Pancreas (tissue), 10 donors: ENCODE data around the gene ATP1A1. TPM values are rescaled to one million over a fixed set of nuclear protein-coding genes. Genes with fewer than 3 reads are reported as not detected.

Source experiments
- ATAC-seq, 4 donors: fragments of 200-7000 bp; cut with Tn5 transposase; one replicate each; pipeline versions ENCODE4 v1.8.0 to v1.9.1; 2020; ENCODE audit warnings: mild to moderate bottlenecking in 4 of 4, moderate library complexity in 4 of 4
- DNase-seq, 6 donors: peaks; one replicate each; pipeline ENCODE4 v3.0.0-alpha.2; 2020
- FAIRE-seq: peaks from 2 replicates; lab custom pipeline; 2012; peaks lifted over from hg19 to GRCh38; lab: Jason Lieb, UNC
- H3K27ac ChIP-seq, 4 donors: fragments of 200-600 bp; sonication (generic); 1 replicate in 3 of 4; 2 replicates in 1 of 4; pipeline versions ENCODE4 v1.5.0 to v1.8.0; 2020
- H3K27me3 ChIP-seq, 4 donors: fragments of 200-600 bp; one replicate each; pipeline ENCODE4 v1.8.0; 2021
- H3K36me3 ChIP-seq, 3 donors: fragments of 200-600 bp; sonication (generic) in 1 of 3; one replicate each; pipeline versions ENCODE4 v1.5.0 to v1.8.0; 2020 to 2021
- H3K4me1 ChIP-seq, 3 donors: fragments of 200-600 bp; one replicate each; pipeline ENCODE4 v1.8.0; 2021
- H3K4me3 ChIP-seq, 4 donors: fragments of 200-600 bp; sonication (generic) in 2 of 4; one replicate each; pipeline versions ENCODE4 v1.5.0 to v1.8.0; 2020 to 2021
- H3K9me3 ChIP-seq, 4 donors: fragments of 200-600 bp; one replicate each; pipeline ENCODE4 v1.8.0; 2021
- CTCF ChIP-seq, 4 donors: fragments of 200-600 bp; sonication (generic) in 3 of 4; IDR thresholded peaks; one replicate each; pipeline versions ENCODE4 v1.5.0 to v1.8.0; 2021; ENCODE audit warnings: antibody characterized with exemption in 4 of 4
- WGBS, 2 donors: extraction: QIAGEN DNeasy Blood & Tissue Kit; methylation state at CpG; one replicate each; pipeline ENCODE4 v1.1.7; 2013; 5-methylcytosine and 5-hydroxymethylcytosine counted together
- intact Hi-C, 3 donors: fragments of 100-400 bp; cut with DNase I; formaldehyde crosslinking; loops; one replicate each; pipeline versions ENCODE4 v1.11.1 to v1.14.2; 2022
- polyA plus RNA-seq, 2 donors: library from polyadenylated mRNA; stranded (reverse); fragments of 200-250 nt; gene quantifications; one replicate each; pipeline ENCODE4 v1.2.3, GENCODE V29; 2013
- total RNA-seq, 6 donors: library from RNA; stranded (reverse); fragmentation: NEBNext Ultra II Directional in 4 of 6; extraction: Animal tissue kit (Norgen Biotek cat#: 25700) in 4 of 6; gene quantifications; one replicate each; pipeline versions ENCODE4 v1.2.1 to v1.2.4, GENCODE V29; 2021 to 2023
- donor health status: healthy with polysubstance abuse.
- donor health status: DM: no; HTN: no; CAD: no; lungs with moderate emphysema.
- donor health status: DM: no; HTN: no; CAD: no.
- donor health status: control.
- donor health status: control.
- donor health status: Bipolar disorder and iron deficiency.
- donor health status: DM: yes; HTN: yes; CAD: no.
- donor health status: DM: no; HTN: no; CAD: no.
- donor health status: DM: no; HTN: no; CAD: no.
- donor health status: DM: yes; HTN: yes; CAD: no.

Gene ATP1A1
- total and polyA plus RNA-seq, 8 donors: 226 to 735 (median 490) TPM

GRCh38 chr1:116412480-116412798, 39.4 kb downstream of the ATP1A1 start:
- ATAC-seq (no peak), FAIRE-seq (no peak)

GRCh38 chr1:116412898-116413297, 39.9 kb downstream of the ATP1A1 start:
- peaks cover 6 to 24% (median 21%) of the 10 kb centered on the region in 3 donors for H3K4me1 ChIP-seq
- H3K27ac ChIP-seq: peak overlapping the region in 2 of 4 donors; percentile 30 to 72
- WGBS, 2 donors: 86 to 87% methylated on average over 3 of the region's 3 CpGs
- H3K27me3 ChIP-seq: no peaks in the 10 kb centered on the region
- DNase-seq: no peak
- no peaks in the 10 kb centered on the region for H3K36me3 ChIP-seq
- FAIRE-seq: no peak
- intact Hi-C loops: loop anchor here in 2 of 3 donors (10.0 kb wide), 1 partner anchor 62 kb away; no protein-coding TSS in a partner anchor
- TF ChIP-seq CTCF (IDR thresholded peaks at IDR 0.05): no peak
- no peak overlapping the region for H3K4me3 ChIP-seq
- no peaks in the 10 kb centered on the region for H3K9me3 ChIP-seq
- no peak for ATAC-seq

More at GRCh38 chr1:116412480-116412798, 39.4 kb downstream of the ATP1A1 start:
- Histone ChIP-seq H3K36me3 (peaks cover 0 to 3% (median 0%) of the 10 kb centered on the region in 3 donors), H3K27ac (peak overlapping the region in 2 of 4 donors; percentile 30 to 72), H3K4me3 (no peak overlapping the region), H3K4me1 (peaks cover 3 to 20% (median 16%) of the 10 kb centered on the region in 3 donors), H3K9me3 (no peaks in the 10 kb centered on the region), H3K27me3 (no peaks in the 10 kb centered on the region)
- DNase-seq: no peak
- intact Hi-C loops: loop anchor here in 2 of 3 donors (10.0 kb wide), 1 partner anchor 62 kb away; no protein-coding TSS in a partner anchor
- WGBS, 2 donors: 78% methylated on average over 2 of the region's 2 CpGs
- no peak for TF ChIP-seq CTCF (IDR thresholded peaks at IDR 0.05)

GRCh38 chr1:116413414-116413813, 40.4 kb downstream of the ATP1A1 start:
- no peak for TF ChIP-seq CTCF (IDR thresholded peaks at IDR 0.05)
- no peak for DNase-seq
- peaks cover 6 to 24% (median 21%) of the 10 kb centered on the region in 3 donors for H3K4me1 ChIP-seq
- H3K36me3 ChIP-seq: no peaks in the 10 kb centered on the region
- H3K9me3 ChIP-seq: no peaks in the 10 kb centered on the region
- WGBS, 2 donors: 78 to 92% methylated on average over 2 of the region's 2 CpGs
- H3K27ac ChIP-seq: peak overlapping the region in 2 of 4 donors; percentile 28 to 72
- no peak for ATAC-seq
- no peaks in the 10 kb centered on the region for H3K27me3 ChIP-seq
- intact Hi-C loops: loop anchor here in 2 of 3 donors (10.0 kb wide), 1 partner anchor 61 kb away; no protein-coding TSS in a partner anchor
- FAIRE-seq: no peak
- H3K4me3 ChIP-seq: no peak overlapping the region

GRCh38 chr1:116414364-116414763, 41.3 kb downstream of the ATP1A1 start:
- TF ChIP-seq CTCF (IDR thresholded peaks at IDR 0.05): no peak
- Histone ChIP-seq H3K27me3 (no peaks in the 10 kb centered on the region), H3K36me3 (no peaks in the 10 kb centered on the region), H3K4me1 (peaks cover 3 to 28% (median 21%) of the 10 kb centered on the region in 3 donors), H3K27ac (peak overlapping the region in 2 of 4 donors; percentile 52 to 59), H3K4me3 (no peak overlapping the region), H3K9me3 (no peaks in the 10 kb centered on the region)
- FAIRE-seq (no peak), DNase-seq (no peak), ATAC-seq (no peak)
- 77 to 78% methylated on average over 3 of the region's 3 CpGs for WGBS, 2 donors
- intact Hi-C loops: loop anchor here in 2 of 3 donors (10.0 kb wide), 1 partner anchor 60 kb away; no protein-coding TSS in a partner anchor

GRCh38 chr1:116415200-116415698, 42.2 kb downstream of the ATP1A1 start:
- no peak overlapping the region for H3K4me3 ChIP-seq
- DNase-seq (no peak), FAIRE-seq (no peak), ATAC-seq (no peak)
- TF ChIP-seq CTCF (IDR thresholded peaks at IDR 0.05): no peak
- 73 to 78% methylated on average over 3 of the region's 3 CpGs for WGBS, 2 donors
- no peaks in the 10 kb centered on the region for H3K9me3 ChIP-seq
- intact Hi-C loops: loop anchor here in 2 of 3 donors (10.0 kb wide), 1 partner anchor 60 kb away; no protein-coding TSS in a partner anchor
- peak overlapping the region in 2 of 4 donors; percentile 52 to 59 for H3K27ac ChIP-seq
- no peaks in the 10 kb centered on the region for H3K27me3 ChIP-seq
- H3K36me3 ChIP-seq: no peaks in the 10 kb centered on the region
- peaks cover 2 to 28% (median 21%) of the 10 kb centered on the region in 3 donors for H3K4me1 ChIP-seq
